PC-3 (cell line): ENCODE measurements around the gene KCNN4.

Source experiments
- CTCF ChIP-seq: fragments of 300-600 bp; sonication (generic); conservative IDR thresholded peaks from 2 replicates; pipeline ENCODE4 v1.5.1; 2017; ENCODE audit warnings: antibody characterized with exemption, low read depth, mild to moderate bottlenecking, low read length
- EZH2 ChIP-seq: fragments of 300-600 bp; sonication (generic); IDR thresholded peaks from one replicate; pipeline ENCODE4 v1.6.1; 2017; ENCODE audit warnings: antibody characterized with exemption, mild to moderate bottlenecking, low read length; ENCODE audit not compliant: unreplicated experiment
- EZH2phosphoT487 ChIP-seq: fragments of 300-600 bp; sonication (generic); IDR thresholded peaks from 2 replicates; pipeline ENCODE4 v1.6.1; 2018; ENCODE audit warnings: mild to moderate bottlenecking, antibody characterized with exemption, low read length, borderline replicate concordance

GRCh38 chr19:43762814-43763213 is 18.0 kb downstream of the KCNN4 start:
- TF ChIP-seq CTCF (no peak), EZH2 (no peak), EZH2phosphoT487 (no peak)
